HG03175 (cell line): Measurements from ENCODE around the gene AKAP1.

Experiments used
- ATAC-seq: cut with Tn5 transposase; IDR thresholded peaks from one replicate; pipeline ENCODE4 v1.9.1; 2021; ENCODE audit warnings: mild to moderate bottlenecking, moderate library complexity; ENCODE audit not compliant: unreplicated experiment

The AKAP1 gene

GRCh38 chr17:57084802-57085447, at the start of gene AKAP1:
TSS of gene AKAP1 (plus strand) at chr17:57085246. CDS start at chr17:57105465, 20,219 bp downstream.
- peak; percentile 87 for ATAC-seq

- ATAC-seq = no peak
Observed at GRCh38 chr17:57035971-57036481, 49.0 kb upstream of the AKAP1 start.

- no peak for ATAC-seq
Observed at GRCh38 chr17:57037411-57037810, 47.6 kb upstream of the AKAP1 start.

GRCh38 chr17:57038486-57038885, 46.6 kb upstream of the AKAP1 start:
- ATAC-seq = no peak

- no peak for ATAC-seq
Observed at GRCh38 chr17:57040571-57040970, 44.5 kb upstream of the AKAP1 start.

- ATAC-seq = no peak
Observed at GRCh38 chr17:57043276-57043675, 41.8 kb upstream of the AKAP1 start.

- no peak for ATAC-seq
Observed at GRCh38 chr17:57044976-57045867, 39.8 kb upstream of the AKAP1 start.

- ATAC-seq = peak; percentile 61
Observed at GRCh38 chr17:57045868-57046704, 39.0 kb upstream of the AKAP1 start.

- ATAC-seq = no peak
Observed at GRCh38 chr17:57046749-57047148, 38.3 kb upstream of the AKAP1 start.

- no peak for ATAC-seq
Observed at GRCh38 chr17:57048096-57048495, 37.0 kb upstream of the AKAP1 start.

GRCh38 chr17:57050306-57050705, 34.7 kb upstream of the AKAP1 start:
- ATAC-seq = no peak

- ATAC-seq = no peak
Observed at GRCh38 chr17:57051886-57052361, 33.1 kb upstream of the AKAP1 start.

GRCh38 chr17:57062865-57063264, 22.2 kb upstream of the AKAP1 start:
- ATAC-seq = no peak

- no peak for ATAC-seq
Observed at GRCh38 chr17:57067162-57067561, 17.9 kb upstream of the AKAP1 start.

- no peak for ATAC-seq
Observed at GRCh38 chr17:57067781-57068180, 17.3 kb upstream of the AKAP1 start.

GRCh38 chr17:57068222-57068658, 16.8 kb upstream of the AKAP1 start:
- no peak for ATAC-seq

- no peak for ATAC-seq
Observed at GRCh38 chr17:57068707-57069106, 16.3 kb upstream of the AKAP1 start.

- no peak for ATAC-seq
Observed at GRCh38 chr17:57071991-57072944, 12.8 kb upstream of the AKAP1 start.

- ATAC-seq = no peak
Observed at GRCh38 chr17:57073626-57074025, 11.4 kb upstream of the AKAP1 start.

GRCh38 chr17:57075193-57075592, 9.9 kb upstream of the AKAP1 start:
- ATAC-seq = no peak
